Esophagus muscularis mucosa (tissue), 4 donors: ENCODE results near the gene DLG1. TPM values are rescaled to one million over a fixed set of nuclear protein-coding genes. Genes with fewer than 3 reads are reported as not detected.

Source experiments
- DNase-seq: peaks from one replicate; pipeline ENCODE4 v3.0.0-alpha.2; 2017; ENCODE audit errors: extremely low spot score
- H3K27ac ChIP-seq, 4 donors: fragments of 200-600 bp; sonication (generic); replicated peaks in 1 of 4; 1 replicate in 3 of 4; 2 replicates in 1 of 4; pipeline ENCODE4 v1.5.1; 2016 to 2019; ENCODE audit warnings: mild to moderate bottlenecking in 1 of 4
- H3K27me3 ChIP-seq, 4 donors: fragments of 200-600 bp; sonication (generic); one replicate each; pipeline versions ENCODE4 v1.5.1 to v1.6.0; 2016 to 2019
- H3K36me3 ChIP-seq, 4 donors: fragments of 200-600 bp; sonication (generic); one replicate each; pipeline ENCODE4 v1.5.1; 2016 to 2019
- H3K4me1 ChIP-seq, 4 donors: fragments of 200-600 bp; sonication (generic); one replicate each; pipeline ENCODE4 v1.5.1; 2016 to 2019
- H3K4me3 ChIP-seq, 4 donors: fragments of 200-600 bp; sonication (generic); 1 replicate in 2 of 4; 2 replicates in 2 of 4; pipeline ENCODE4 v1.5.1; 2016 to 2019; ENCODE audit warnings: mild to moderate bottlenecking in 4 of 4, moderate library complexity in 1 of 4
- H3K9me3 ChIP-seq, 4 donors: fragments of 200-600 bp; sonication (generic); 1 replicate in 3 of 4; 2 replicates in 1 of 4; pipeline ENCODE4 v1.5.1; 2016 to 2019
- CTCF ChIP-seq, 3 experiments: fragments of 200-600 bp in 2 of 3; fragments of 450-650 bp in 1 of 3; sonication (generic) in 2 of 3; IDR thresholded peaks; one replicate each; pipeline ENCODE4 v1.5.1; 2017 to 2019; ENCODE audit warnings: antibody characterized with exemption in 3 of 3, mild to moderate bottlenecking in 2 of 3, moderate library complexity in 1 of 3
- EP300 ChIP-seq: sonication (generic); formaldehyde crosslinking; IDR thresholded peaks from one replicate; pipeline ENCODE4 v1.6.1; 2017; ENCODE audit warnings: antibody characterized with exemption
- POLR2A ChIP-seq: fragments of 450-650 bp; IDR thresholded peaks from one replicate; pipeline ENCODE4 v1.6.1; 2017; ENCODE audit warnings: antibody characterized with exemption, moderate library complexity, mild to moderate bottlenecking, low read depth
- POLR2AphosphoS5 ChIP-seq, 2 donors: sonication (generic); formaldehyde crosslinking; IDR thresholded peaks; one replicate each; pipeline ENCODE4 v1.6.1; 2017; ENCODE audit warnings: antibody characterized with exemption in 2 of 2
- whole genome bisulfite sequencing: methylation state at CpG from one replicate; pipeline ENCODE4 v1.1.5; 2018; 5-methylcytosine and 5-hydroxymethylcytosine counted together
- intact Hi-C: fragments of 100-400 bp; cut with DNase I; formaldehyde crosslinking; loops from one replicate; pipeline ENCODE4 v1.15.1; 2023
- total RNA-seq, 4 donors: library from RNA; depleted of rRNA; stranded (reverse); fragments of >200 nt; gene quantifications; one replicate each; pipeline versions ENCODE4 v1.1.0 to v1.2.1, GENCODE V29; 2016

The DLG1 gene
- total RNA-seq, 4 donors from 2014 or later = 56.8 to 73.1 (median 69.1) TPM

DNA sequence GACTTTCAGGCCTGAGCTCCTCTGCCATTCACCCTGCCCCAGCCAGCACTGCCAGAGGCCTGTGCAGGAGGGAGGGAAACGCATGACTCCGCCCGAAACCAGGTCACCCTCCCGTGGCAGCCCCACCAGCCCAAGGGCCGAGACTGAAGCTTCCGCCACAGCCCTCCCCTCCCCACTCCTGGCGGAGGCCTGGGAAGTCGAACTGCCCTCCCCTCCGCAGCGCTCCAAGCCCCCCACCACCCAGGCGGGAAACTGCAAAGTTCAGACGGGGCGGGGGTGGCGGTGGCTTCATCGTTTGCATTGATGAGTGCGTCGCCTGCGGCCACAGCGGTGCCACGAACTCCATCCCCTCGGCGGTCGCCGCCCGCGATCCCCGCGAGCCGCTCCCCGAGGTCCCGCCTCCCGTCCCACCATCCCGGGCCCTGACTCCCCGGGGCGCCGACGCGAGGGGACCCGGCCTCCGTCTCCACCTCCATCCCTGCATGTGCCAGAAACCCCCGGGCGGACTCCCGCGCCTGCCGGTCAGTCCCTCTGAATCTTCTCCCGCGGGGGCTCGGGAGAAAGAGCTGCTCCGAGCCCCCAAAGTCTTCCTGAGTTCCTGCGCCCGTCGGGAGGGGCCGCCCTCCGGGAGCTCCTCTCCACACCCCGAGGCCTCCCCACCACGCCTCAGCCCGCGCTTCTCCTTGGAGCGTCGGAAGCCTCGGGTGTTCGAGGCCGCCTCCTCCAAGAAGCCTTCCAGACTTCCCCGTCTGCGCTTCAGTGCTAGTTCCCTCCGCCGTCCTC is 269.5 kb downstream of the DLG1 start:
- TF ChIP-seq POLR2A (no peak), CTCF (IDR thresholded peaks at IDR 0.05) (no peak), POLR2AphosphoS5 (IDR thresholded peaks at IDR 0.05) (no peak), EP300 (no peak)
- Histone ChIP-seq H3K36me3 (no peaks in the 10 kb centered on the region), H3K27me3 (peaks cover 0 to 53% (median 12%) of the 10 kb centered on the region in 4 donors), H3K4me1 (peaks cover 23 to 29% (median 26%) of the 10 kb centered on the region in 4 donors), H3K27ac (peak overlapping the region; percentile 14 to 74 (median 51)), H3K4me3 (peak overlapping the region; percentile 55 to 72 (median 58)), H3K9me3 (no peaks in the 10 kb centered on the region)
- WGBS = 6% methylated on average over 13 of the region's 67 CpGs
- intact Hi-C loops = no loop called here
- DNase-seq = no peak

DNA sequence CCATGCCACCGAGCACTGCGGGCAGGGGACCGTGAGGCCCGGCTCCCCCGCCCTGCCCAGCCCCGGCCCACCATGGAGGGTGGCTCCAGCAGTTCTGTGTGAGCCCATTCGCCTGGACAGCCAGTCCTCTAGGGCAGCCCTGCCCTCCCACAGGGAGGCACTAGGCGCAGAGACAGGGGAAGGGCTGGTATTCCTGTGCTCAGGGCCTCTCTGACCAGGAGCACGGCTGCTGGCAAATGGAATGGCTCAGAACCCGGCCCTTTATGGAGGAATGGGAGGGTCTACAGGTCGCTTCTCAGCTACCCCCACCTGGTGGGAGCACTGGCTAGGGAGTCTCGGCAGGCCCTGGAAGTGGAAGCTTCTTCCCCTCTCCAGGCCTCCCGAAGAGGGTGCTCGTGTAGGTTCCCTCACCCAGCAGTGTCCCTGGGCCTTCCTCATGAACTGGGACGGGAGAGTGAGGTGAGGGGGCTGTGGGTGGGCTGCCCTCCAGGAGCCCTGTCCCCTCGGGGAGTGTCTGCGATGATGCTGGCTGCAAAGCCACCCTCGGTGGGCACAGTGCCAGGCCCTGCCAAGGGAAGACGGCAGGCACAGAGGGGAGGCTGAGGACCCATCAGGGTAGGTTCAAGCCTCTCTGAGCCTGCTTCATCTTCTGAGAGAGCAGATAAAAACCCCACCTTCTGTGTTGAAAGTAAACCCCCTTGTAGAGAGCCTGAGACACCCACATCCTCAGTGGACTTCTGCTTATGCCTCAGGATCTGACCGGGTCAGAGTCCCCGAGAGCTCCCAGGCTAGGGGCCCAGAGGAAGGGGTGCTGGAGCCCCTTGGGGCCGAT is 270.3 kb downstream of the DLG1 start:
- H3K4me1 ChIP-seq = peaks cover 26 to 31% (median 27%) of the 10 kb centered on the region in 4 donors
- H3K27me3 ChIP-seq = peaks cover 0 to 54% (median 12%) of the 10 kb centered on the region in 4 donors
- peak overlapping the region; percentile 55 to 72 (median 58) for H3K4me3 ChIP-seq
- no peaks in the 10 kb centered on the region for H3K9me3 ChIP-seq
- TF ChIP-seq CTCF (IDR thresholded peaks at IDR 0.05) (no peak), POLR2A (no peak)
- no peak for DNase-seq
- WGBS = 80% methylated on average over 12 of the region's 22 CpGs
- H3K27ac ChIP-seq = peak overlapping the region in 3 of 4 donors; percentile 14 to 74 (median 26)
- intact Hi-C loops = no loop called here
- H3K36me3 ChIP-seq = no peaks in the 10 kb centered on the region

- Histone ChIP-seq H3K36me3 (no peaks in the 10 kb centered on the region), H3K27me3 (peaks cover 0 to 62% (median 12%) of the 10 kb centered on the region in 4 donors), H3K4me3 (no peak overlapping the region), H3K27ac (no peak overlapping the region), H3K4me1 (peaks cover 26 to 32% (median 29%) of the 10 kb centered on the region in 4 donors), H3K9me3 (no peaks in the 10 kb centered on the region)
- intact Hi-C loops = no loop called here
- no peak for DNase-seq
- 98% methylated on average over 16 of the region's 29 CpGs for WGBS
- TF ChIP-seq POLR2AphosphoS5 (IDR thresholded peaks at IDR 0.05) = no peak
- TF ChIP-seq POLR2A = no peak
- TF ChIP-seq CTCF (IDR thresholded peaks at IDR 0.05) = no peak
These were observed 271.1 kb downstream of the DLG1 start for GRCh38 chr3:197027151-197027895.

GRCh38 chr3:197026481-197026866 is 271.9 kb downstream of the DLG1 start:
- H3K36me3 ChIP-seq = no peaks in the 10 kb centered on the region
- H3K9me3 ChIP-seq = no peaks in the 10 kb centered on the region
- 90% methylated on average over 7 of the region's 9 CpGs for WGBS
- H3K4me3 ChIP-seq = no peak overlapping the region
- TF ChIP-seq CTCF (IDR thresholded peaks at IDR 0.05) = no peak
- TF ChIP-seq EP300 = no peak
- no peak for TF ChIP-seq POLR2AphosphoS5 (IDR thresholded peaks at IDR 0.05)
- no peak for TF ChIP-seq POLR2A
- H3K27ac ChIP-seq = no peak overlapping the region
- H3K4me1 ChIP-seq = peaks cover 22 to 28% (median 26%) of the 10 kb centered on the region in 4 donors
- H3K27me3 ChIP-seq = peaks cover 0 to 65% (median 12%) of the 10 kb centered on the region in 4 donors
- no peak for DNase-seq
- intact Hi-C loops = no loop called here
